Retinal pigment epithelial cell (primary cell): ENCODE results near the gene ADAM22.
"Not testable (repeated sequence)": the region's sequence is repeated elsewhere in the genome, so short reads cannot be mapped to it uniquely, and the experiment has no call there.

Experiments
- DNase-seq: peaks from one replicate; pipeline ENCODE4 v3.0.0-alpha.2; 2010; ENCODE audit warnings: low read depth
- H3K4me3 ChIP-seq: 2 replicates; pipeline ENCODE4 v1.5.1; 2011; ENCODE audit warnings: mild to moderate bottlenecking, low read length, control low read depth, moderate library complexity
- CTCF ChIP-seq: conservative IDR thresholded peaks from 2 replicates; pipeline ENCODE4 v1.5.1; 2011; ENCODE audit warnings: low read depth, low read length, control low read depth, inconsistent platforms

The ADAM22 gene

GRCh38 chr7:88155756-88156155, 221.7 kb downstream of the ADAM22 start:
- no peak for TF ChIP-seq CTCF
- DNase-seq, result no peak
- H3K4me3 ChIP-seq, result no peak overlapping the region

GRCh38 chr7:88156356-88156755, 222.3 kb downstream of the ADAM22 start:
- no peak overlapping the region for H3K4me3 ChIP-seq
- no peak for TF ChIP-seq CTCF
- DNase-seq, result no peak

- not testable (repeated sequence) for DNase-seq, H3K4me3 ChIP-seq
These were observed 225.7 kb downstream of the ADAM22 start for GRCh38 chr7:88159741-88160140.

- H3K4me3 ChIP-seq, result no peak overlapping the region
- no peak for DNase-seq
- no peak for TF ChIP-seq CTCF
These were observed 231.6 kb downstream of the ADAM22 start for GRCh38 chr7:88165697-88166096.

GRCh38 chr7:88167223-88167622, 233.2 kb downstream of the ADAM22 start:
- no peak for DNase-seq
- no peak for TF ChIP-seq CTCF
- no peak overlapping the region for H3K4me3 ChIP-seq

- H3K4me3 ChIP-seq, result no peak overlapping the region
- no peak for TF ChIP-seq CTCF
- DNase-seq, result no peak
These were observed 233.7 kb downstream of the ADAM22 start for GRCh38 chr7:88167721-88168120.

GRCh38 chr7:88169717-88170320, 235.8 kb downstream of the ADAM22 start:
- no peak for DNase-seq
- no peak overlapping the region for H3K4me3 ChIP-seq
- peak; percentile 54 for TF ChIP-seq CTCF

GRCh38 chr7:88172842-88173241, 238.8 kb downstream of the ADAM22 start:
- H3K4me3 ChIP-seq, result no peak overlapping the region
- TF ChIP-seq CTCF, result no peak
- no peak for DNase-seq
